OCI-M1 (cell line): ENCODE measurements around the gene GNB2.
A peak's percentile ranks its signal among the peaks of the same experiment; 100 is the strongest.
"Not testable (repeated sequence)": the region's sequence is repeated elsewhere in the genome, so short reads cannot be mapped to it uniquely, and the experiment has no call there.

ENCODE experiments used
- DNase-seq: peaks from one replicate; lab custom pipeline; 2025; lab: John Stamatoyannopoulos, UW

GNB2 gene

GRCh38 chr7:100665168-100665726, 8.3 kb upstream of the GNB2 start:
- no peak for DNase-seq

DNA sequence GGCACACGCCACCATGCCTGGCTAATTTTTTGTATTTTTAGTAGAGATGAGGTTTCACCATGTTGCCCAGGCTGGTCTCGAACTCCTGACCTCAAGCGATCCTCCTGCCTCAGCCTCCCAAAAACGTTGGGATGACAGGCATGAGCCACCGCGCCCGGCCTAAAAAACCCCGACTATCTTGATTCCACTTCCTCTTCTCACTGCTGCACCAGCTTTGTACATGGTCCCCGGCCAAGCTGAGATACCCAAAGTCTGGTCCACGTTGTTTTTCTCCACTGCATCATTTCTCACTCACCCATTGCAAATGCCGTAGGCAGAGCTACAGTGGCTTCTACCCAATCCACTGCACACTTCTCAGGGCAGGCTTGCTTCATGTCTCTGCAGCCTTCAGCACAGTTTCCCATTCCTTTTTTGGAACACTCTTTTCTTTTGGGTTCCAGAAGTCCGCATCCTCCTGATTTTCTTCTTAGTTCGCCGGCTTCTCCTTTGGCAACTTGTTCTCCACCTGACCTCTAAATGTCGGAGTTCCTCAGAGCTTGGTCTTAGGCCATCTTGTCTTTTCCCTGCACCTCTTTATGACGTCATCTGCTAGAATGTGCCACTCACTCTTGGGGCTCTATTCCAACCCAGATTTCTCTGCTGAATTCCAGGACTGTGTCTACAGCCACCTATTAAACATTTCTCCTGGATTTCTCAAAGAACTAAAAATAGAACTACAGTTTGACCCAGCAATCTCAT, 6.0 kb upstream of the GNB2 start:
- DNase-seq: no peak

GRCh38 chr7:100668069-100668449, 5.5 kb upstream of the GNB2 start:
- no peak for DNase-seq

DNA sequence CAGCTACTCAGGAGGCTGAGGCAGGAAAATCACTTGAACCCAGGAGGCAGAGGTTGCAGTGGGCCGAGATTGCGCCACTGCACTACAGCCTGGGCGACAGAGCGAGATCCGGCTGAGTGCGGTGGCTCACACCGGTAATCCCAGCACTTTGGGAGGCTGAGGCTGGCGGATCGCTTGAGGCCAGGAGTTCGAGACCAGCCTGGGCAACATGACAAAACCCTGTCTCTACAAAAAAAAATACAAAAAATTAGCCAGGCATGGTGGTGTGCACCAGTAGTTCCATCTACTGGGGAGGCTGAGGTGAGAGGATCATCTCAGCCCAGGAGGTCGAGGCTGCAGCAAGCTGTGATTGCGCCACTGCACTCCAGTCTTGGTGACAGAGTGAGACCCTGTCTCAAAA, 4.4 kb upstream of the GNB2 start:
- DNase-seq: not testable (repeated sequence)

DNA sequence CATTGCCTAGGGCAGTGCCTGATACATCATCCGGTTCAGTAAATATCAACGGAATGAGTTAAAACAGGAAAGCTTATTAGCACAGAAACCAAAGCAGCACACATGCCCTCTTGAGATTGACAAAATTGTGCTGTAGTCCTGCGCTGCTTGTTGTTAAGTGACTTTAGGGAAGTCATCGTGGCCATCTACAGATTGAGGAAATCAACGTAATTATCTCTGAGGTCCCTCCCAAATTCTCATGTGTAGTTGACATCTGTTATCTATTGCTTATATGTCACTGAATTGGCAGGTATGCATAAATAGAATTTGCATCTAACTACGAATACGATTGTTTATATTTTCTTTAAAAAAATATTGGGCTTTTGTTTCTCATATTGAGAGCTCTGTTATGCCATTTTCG, 3.5 kb upstream of the GNB2 start:
- peak; percentile 52 for DNase-seq

GRCh38 chr7:100671353-100672327, 1.9 kb upstream of the GNB2 start:
- no peak for DNase-seq

DNA sequence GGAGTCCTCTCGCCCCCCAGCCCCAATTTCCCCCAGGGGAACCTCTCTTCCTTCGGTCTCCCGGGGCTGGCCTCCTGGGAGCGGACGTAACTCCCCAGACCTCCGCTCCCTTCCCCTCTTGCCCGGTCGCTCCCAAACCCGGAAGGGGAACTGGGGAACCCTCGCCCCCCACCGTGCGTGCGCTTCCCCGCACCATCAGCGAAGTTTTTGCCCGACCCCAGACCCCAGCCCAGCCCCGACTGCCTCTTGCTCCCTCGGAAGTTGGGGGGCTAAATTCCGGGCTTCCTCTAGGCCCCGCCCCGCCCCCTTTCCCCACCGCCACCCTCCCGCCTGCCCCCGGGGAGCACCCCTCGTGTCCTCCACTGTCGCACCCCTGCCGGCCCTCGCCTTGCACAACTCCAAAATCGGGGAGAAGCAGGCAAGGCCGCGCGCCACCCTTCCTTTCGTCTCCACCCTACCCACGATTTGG, 436 bp downstream of the GNB2 start:
- DNase-seq: peak; percentile 81

- peak; percentile 72 for DNase-seq
Measured at GRCh38 chr7:100674411-100675104, 1.0 kb downstream of the GNB2 start.

DNA sequence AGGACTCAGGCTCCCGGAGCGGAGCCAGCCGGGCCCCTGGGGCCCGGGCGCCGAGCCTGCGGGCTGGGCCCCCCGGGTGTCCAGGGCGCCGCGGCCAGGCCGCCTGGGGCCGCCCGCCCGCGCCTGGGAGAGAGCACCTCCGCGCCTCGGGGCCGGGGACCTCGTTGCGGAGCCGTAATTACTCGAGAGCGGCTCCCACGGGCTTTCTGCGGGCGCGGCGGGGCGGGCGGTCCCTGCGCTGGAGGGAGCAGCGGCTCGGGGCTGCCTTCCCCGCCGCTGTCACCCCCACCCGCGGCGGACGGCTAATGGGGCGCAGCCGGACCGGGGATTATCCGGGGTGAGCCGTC, 1.5 kb downstream of the GNB2 start:
- DNase-seq: peak; percentile 62

DNA sequence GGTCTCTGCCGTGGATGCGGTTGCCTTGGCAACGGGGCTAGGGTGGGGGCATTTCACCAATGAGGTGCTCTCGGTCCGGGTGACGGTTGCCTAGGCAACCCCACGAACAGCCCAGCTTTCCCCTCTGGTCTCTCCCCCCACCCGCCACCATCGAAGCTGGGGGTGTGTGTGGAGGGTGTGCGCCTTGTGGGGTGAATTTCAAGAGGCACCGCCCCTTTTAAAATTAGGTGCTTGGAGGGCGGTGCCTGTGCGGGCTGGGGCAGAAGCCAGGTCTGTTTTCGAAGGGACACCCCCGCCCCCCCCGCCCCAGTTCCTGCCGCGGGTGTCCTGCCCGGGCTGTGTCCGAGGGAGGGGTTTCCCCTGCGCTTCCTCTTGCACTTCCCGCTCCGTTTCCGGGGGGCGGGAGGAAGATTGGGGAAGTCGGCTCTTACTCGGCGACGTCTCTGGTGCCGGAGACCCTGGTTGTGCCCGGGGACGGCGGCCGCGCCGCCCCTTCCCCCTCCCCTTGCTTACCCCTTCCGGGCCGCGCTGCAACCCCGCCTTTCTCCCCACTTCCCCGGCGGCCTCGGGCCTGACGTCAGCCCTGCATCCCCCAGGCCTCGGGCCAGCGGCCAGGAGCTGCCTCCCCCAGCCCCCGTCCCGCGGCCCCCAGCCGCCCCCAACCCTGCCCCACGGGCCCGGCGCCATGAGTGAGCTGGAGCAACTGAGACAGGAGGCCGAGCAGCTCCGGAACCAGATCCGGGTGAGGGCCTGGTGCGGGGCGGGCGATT, 2.2 kb downstream of the GNB2 start:
- peak; percentile 84 for DNase-seq

- no peak for DNase-seq
Measured at GRCh38 chr7:100676501-100677306, 3.2 kb downstream of the GNB2 start.

- DNase-seq: no peak
Measured at GRCh38 chr7:100677308-100678267, 4.0 kb downstream of the GNB2 start.

GRCh38 chr7:100678291-100678984, 4.9 kb downstream of the GNB2 start:
- no peak for DNase-seq

DNA sequence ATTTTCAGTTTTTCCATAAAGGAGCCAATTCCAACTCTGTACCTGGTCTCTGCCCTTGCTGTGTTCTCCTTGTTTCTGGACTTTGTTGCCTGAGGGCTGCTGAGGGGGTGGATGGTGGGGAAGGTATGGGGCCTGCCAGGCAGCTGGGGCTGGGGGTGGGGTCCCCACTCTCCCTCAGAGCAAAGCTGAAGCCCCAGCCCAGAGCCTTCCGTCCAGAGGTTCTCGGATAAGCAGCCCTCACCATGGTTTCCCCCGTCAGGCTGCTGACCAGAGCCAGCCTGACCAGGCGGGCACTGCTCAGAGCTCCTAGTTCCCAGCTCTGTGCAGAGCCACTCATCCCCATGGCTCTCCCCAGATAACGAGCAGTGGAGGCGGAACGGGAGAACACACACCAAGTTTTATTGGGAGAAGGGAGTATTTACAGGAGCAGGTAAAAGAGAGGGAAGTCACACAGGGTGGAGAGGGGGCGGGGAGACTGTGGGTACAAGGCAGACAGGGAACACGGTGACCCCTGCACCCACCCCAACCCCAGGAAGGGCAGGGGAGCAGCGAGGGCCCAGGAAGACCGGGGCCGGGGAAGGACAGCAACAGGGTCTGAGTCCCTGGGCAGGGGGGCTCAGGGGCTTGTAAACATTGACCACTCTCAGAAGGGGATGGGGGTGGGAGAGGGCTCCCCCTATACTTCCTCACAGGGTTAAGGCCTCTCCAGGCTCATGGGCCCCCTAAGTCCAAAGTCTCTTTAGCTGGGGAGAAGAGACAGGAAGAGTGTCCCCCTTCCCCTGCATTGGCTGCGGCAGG, 5.8 kb downstream of the GNB2 start:
- no peak for DNase-seq

DNA sequence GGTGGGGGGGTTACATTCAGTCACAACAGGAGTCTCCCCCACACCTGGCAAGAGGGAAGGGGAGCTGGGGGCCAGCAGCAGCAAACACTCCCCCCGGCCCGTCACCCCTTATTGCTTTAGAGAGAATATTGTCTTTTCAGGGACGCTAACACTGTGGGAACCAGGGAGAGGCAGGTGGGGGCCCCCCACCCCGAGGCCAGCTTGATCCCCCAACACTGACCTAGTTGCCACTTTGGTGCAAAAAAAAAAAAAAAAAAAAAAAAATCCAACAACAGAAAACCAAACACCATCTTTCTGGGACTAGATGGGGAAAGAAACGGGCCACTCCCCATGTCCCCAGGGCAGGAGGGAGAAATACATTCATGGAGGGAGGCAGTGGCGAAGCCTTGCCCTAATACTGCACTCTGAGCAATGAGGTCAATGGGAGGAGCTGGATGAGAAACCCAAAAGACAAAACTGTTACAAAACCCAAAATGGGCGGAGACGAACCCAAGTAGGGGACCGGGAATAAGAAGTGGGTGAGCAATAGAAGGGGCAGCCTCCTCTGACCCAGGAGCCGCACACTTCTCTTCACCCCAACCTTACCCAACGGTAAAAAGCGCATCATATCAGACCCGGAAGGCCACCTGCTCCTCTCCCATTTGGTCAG, 6.5 kb downstream of the GNB2 start:
- DNase-seq: peak; percentile 49

DNA sequence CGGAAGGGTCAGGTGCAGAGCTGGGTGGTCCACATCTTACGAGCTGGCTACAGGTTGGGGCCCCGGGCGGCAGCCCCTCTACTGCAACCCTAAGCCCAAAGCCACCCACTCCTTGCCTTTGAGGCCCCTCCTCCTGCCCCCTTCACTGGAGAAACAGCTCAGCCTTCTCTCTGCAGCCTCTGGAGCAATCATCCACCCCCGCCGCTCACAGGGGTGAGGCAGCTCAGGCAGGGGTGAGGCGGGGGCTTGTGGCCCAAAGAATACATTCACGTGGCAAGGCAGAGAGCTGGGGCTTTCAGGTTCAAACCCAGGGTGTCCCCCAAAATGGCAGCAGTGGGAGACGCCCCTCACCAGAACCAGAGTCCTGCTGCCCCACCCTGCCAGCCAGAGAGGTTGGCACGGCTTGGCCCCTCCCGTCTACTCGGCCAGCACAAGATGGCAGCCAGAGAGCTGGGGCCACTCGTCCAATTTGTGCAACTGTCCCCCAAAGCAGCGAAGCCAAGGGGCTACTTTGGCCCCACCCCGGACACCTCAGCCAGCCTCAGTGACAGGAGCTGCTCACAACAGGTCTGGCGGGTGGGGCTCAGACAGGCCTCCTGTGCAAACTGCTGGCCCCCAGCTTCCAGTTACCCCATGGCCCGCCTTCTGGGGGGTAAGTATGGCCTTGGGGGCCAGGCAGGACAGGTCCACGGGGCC, 7.2 kb downstream of the GNB2 start:
- peak; percentile 49 for DNase-seq
